Stomach (tissue), 4 donors: ENCODE data around the gene ST6GALNAC6.
A peak's percentile ranks its signal among the peaks of the same experiment; 100 is the strongest.
"Not testable (repeated sequence)": the region's sequence is repeated elsewhere in the genome, so short reads cannot be mapped to it uniquely, and the experiment has no call there.

Experiments used
- POLR2A ChIP-seq, 4 donors: fragments of 450-650 bp; IDR thresholded peaks; one replicate each; pipeline ENCODE4 v1.6.1; 2016; ENCODE audit warnings: antibody characterized with exemption in 4 of 4, control low read depth in 2 of 4, mild to moderate bottlenecking in 1 of 4, moderate library complexity in 1 of 4
- POLR2AphosphoS5 ChIP-seq, 3 donors: sonication (generic); formaldehyde crosslinking; IDR thresholded peaks; one replicate each; pipeline ENCODE4 v1.6.1; 2016; ENCODE audit warnings: antibody characterized with exemption in 3 of 3
- TF ChIP-seq, protein P1 (sequence below), 7 experiments: fragments of 450-650 bp in 4 of 7; fragments of 200-600 bp in 3 of 7; sonication (generic) in 3 of 7; IDR thresholded peaks; one replicate each; pipeline ENCODE4 v1.5.1; 2016 to 2019; ENCODE audit warnings: antibody characterized with exemption in 7 of 7, control low read depth in 2 of 7, mild to moderate bottlenecking in 1 of 7

DNA sequence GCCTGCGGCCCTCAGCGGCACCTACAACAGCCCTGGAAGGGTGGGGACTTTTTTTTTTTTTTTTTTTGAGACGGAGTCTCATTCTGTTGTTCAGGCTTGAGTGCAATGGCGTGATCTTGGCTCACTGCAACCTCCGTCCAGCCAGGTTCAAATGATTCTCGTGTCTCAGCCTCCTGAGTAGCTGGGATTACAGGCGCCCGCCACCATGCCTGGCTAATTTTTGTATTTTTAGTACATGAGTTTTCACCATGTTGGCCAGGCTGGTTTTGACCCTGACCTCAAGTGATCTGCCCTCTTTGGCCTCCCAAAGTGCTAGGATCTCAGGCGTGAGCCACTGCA lies 29.3 kb downstream of the ST6GALNAC6 start:
- TF ChIP-seq, protein P1, sequence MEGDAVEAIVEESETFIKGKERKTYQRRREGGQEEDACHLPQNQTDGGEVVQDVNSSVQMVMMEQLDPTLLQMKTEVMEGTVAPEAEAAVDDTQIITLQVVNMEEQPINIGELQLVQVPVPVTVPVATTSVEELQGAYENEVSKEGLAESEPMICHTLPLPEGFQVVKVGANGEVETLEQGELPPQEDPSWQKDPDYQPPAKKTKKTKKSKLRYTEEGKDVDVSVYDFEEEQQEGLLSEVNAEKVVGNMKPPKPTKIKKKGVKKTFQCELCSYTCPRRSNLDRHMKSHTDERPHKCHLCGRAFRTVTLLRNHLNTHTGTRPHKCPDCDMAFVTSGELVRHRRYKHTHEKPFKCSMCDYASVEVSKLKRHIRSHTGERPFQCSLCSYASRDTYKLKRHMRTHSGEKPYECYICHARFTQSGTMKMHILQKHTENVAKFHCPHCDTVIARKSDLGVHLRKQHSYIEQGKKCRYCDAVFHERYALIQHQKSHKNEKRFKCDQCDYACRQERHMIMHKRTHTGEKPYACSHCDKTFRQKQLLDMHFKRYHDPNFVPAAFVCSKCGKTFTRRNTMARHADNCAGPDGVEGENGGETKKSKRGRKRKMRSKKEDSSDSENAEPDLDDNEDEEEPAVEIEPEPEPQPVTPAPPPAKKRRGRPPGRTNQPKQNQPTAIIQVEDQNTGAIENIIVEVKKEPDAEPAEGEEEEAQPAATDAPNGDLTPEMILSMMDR (IDR thresholded peaks at IDR 0.05) = peak in 1 of 7 experiments; percentile 27
- not testable (repeated sequence) for TF ChIP-seq POLR2A, POLR2AphosphoS5 (IDR thresholded peaks at IDR 0.05)
